Keratinocyte (primary cell): ENCODE results near the gene WAC. TPM values are rescaled to one million over a fixed set of nuclear protein-coding genes. Genes with fewer than 3 reads are reported as not detected.

Source experiments
- DNase-seq: peaks from one replicate; pipeline ENCODE4 v3.0.0-alpha.2; 2011; ENCODE audit warnings: low read depth, missing footprints, low spot score
- FAIRE-seq: peaks from 2 replicates; lab custom pipeline; 2011; peaks lifted over from hg19 to GRCh38; lab: Jason Lieb, UNC
- H2AFZ ChIP-seq: 2 replicates; pipeline ENCODE4 v1.6.0; 2012; ENCODE audit warnings: low read length, control low read depth, inconsistent platforms; ENCODE audit not compliant: control insufficient read depth
- H3K27ac ChIP-seq: 2 replicates; pipeline ENCODE4 v1.5.1; 2011; ENCODE audit warnings: low read length; ENCODE audit not compliant: control insufficient read depth, insufficient read depth
- H3K27me3 ChIP-seq: 3 replicates; pipeline ENCODE4 v1.6.0; 2011; ENCODE audit warnings: low read length; ENCODE audit not compliant: control insufficient read depth, insufficient read depth; ENCODE audit errors: extremely low read depth
- H3K36me3 ChIP-seq, 2 experiments: 2 replicates in 1 of 2; 3 replicates in 1 of 2; pipeline ENCODE4 v1.5.1; 2011; ENCODE audit warnings: low read length in 2 of 2, mild to moderate bottlenecking in 1 of 2; ENCODE audit not compliant: control insufficient read depth in 2 of 2, insufficient read depth in 2 of 2; ENCODE audit errors: extremely low read depth in 1 of 2
- H3K4me1 ChIP-seq: 3 replicates; pipeline ENCODE4 v1.5.1; 2011; ENCODE audit warnings: low read length; ENCODE audit not compliant: control insufficient read depth, insufficient read depth; ENCODE audit errors: extremely low read depth
- H3K4me2 ChIP-seq: 3 replicates; pipeline ENCODE4 v1.6.0; 2011; ENCODE audit warnings: low read depth, low read length; ENCODE audit not compliant: control insufficient read depth, insufficient read depth; ENCODE audit errors: extremely low read depth
- H3K4me3 ChIP-seq, 3 experiments: fragments of 200-600 bp in 1 of 3; sonication (generic) in 1 of 3; 2 replicates in 2 of 3; 3 replicates in 1 of 3; pipeline ENCODE4 v1.5.1; 2011 to 2016; ENCODE audit warnings: low read length in 3 of 3, mild to moderate bottlenecking in 3 of 3, control low read depth in 2 of 3, inconsistent platforms in 1 of 3, low read depth in 1 of 3, mixed read lengths in 1 of 3, mixed run types in 1 of 3, moderate library complexity in 1 of 3; ENCODE audit not compliant: control insufficient read depth in 2 of 3, insufficient read depth in 2 of 3; ENCODE audit errors: extremely low read depth in 1 of 3
- H3K79me2 ChIP-seq: 2 replicates; pipeline ENCODE4 v1.6.0; 2012; ENCODE audit warnings: low read length; ENCODE audit not compliant: control insufficient read depth, insufficient read depth
- H3K9ac ChIP-seq: 3 replicates; pipeline ENCODE4 v1.6.0; 2011; ENCODE audit warnings: low read length; ENCODE audit not compliant: control insufficient read depth, insufficient read depth; ENCODE audit errors: extremely low read depth
- H3K9me1 ChIP-seq: 3 replicates; pipeline ENCODE4 v1.6.0; 2011; ENCODE audit warnings: low read length; ENCODE audit not compliant: control insufficient read depth, insufficient read depth; ENCODE audit errors: extremely low read depth
- H3K9me3 ChIP-seq: 2 replicates; pipeline ENCODE4 v1.5.1; 2012; ENCODE audit warnings: low read depth, low read length; ENCODE audit not compliant: control insufficient read depth
- H4K20me1 ChIP-seq: 3 replicates; pipeline ENCODE4 v1.6.0; 2011; ENCODE audit warnings: low read length; ENCODE audit not compliant: control insufficient read depth, insufficient read depth; ENCODE audit errors: extremely low read depth
- EZH2 ChIP-seq: IDR thresholded peaks from one replicate; pipeline ENCODE4 v1.6.1; 2012; ENCODE audit warnings: inconsistent platforms, mild to moderate bottlenecking, low read length, moderate library complexity
- dilution Hi-C: fragments of 300-500 bp; cut with MboI; formaldehyde crosslinking; loops from one replicate; pipeline ENCODE4 v1.7.0; 2020; ENCODE audit warnings: low sequenced_read_pairs; ENCODE audit not compliant: extremely low pct_ligation_motif_present
- polyA plus RNA-seq, 5 experiments: library from polyadenylated mRNA; depleted of rRNA in 3 of 5; stranded (reverse) in 3 of 5; stranded (forward) in 1 of 5; unstranded in 1 of 5; fragments of >200 nt; gene quantifications; 1 replicate in 1 of 5; 2 replicates in 3 of 5; 3 replicates in 1 of 5; pipeline versions ENCODE4 v1.2.1 to v1.2.3, GENCODE V29; 2011 to 2012; ENCODE audit warnings: missing spikeins in 2 of 5, low read depth in 1 of 5, low replicate concordance in 1 of 5
- TF ChIP-seq, protein P1 (sequence below), 3 experiments: IDR thresholded peaks in 1 of 3; conservative IDR thresholded peaks in 1 of 3; optimal IDR thresholded peaks in 1 of 3; 2 replicates in 2 of 3; 3 replicates in 1 of 3; pipeline versions ENCODE3 to v1.5.1; 2011; ENCODE audit warnings: low read length in 3 of 3, mild to moderate bottlenecking in 3 of 3, moderate library complexity in 2 of 3, control low read depth in 1 of 3, inconsistent platforms in 1 of 3; ENCODE audit not compliant: insufficient read depth in 2 of 3; ENCODE audit errors: extremely low read depth in 1 of 3

WAC gene
- polyA plus RNA-seq, 1 donor (not counting 4 experiments of a cell fraction or from before 2014, with no cell fraction given) = 80.8 TPM

DNA sequence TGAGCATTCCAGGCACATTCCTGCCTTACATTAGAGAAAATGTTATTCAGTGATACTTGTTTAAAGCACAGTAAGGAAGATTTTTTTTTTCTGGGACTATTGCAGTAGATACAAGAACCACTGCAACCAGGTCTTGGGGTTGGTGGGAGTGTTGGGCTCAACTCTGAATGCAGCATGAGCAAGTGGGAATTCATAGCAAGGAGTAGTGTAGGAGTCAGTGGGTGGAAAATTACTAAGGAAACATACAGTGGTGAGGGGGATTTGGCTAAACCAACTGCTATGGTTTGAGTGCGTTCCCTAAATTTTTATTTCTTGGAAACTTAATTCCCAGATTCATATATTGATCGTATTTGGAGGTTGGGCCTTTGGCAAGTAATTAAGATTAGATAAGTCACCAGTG, 22.4 kb downstream of the WAC start:
- no peak for DNase-seq
- dilution Hi-C loops = no loop called here
- no peak overlapping the region for H3K4me2 ChIP-seq
- peaks cover 7 to 24% of the 10 kb centered on the region in 2 experiments for H3K36me3 ChIP-seq
- peaks cover 96% of the 10 kb centered on the region for H3K79me2 ChIP-seq
- H2AFZ ChIP-seq = no peak overlapping the region
- peaks cover 19% of the 10 kb centered on the region for H3K4me1 ChIP-seq
- H3K9me1 ChIP-seq = no peaks in the 10 kb centered on the region
- H3K9ac ChIP-seq = no peak overlapping the region
- FAIRE-seq = no peak
- H3K27me3 ChIP-seq = no peaks in the 10 kb centered on the region
- H3K27ac ChIP-seq = no peak overlapping the region
- no peak for TF ChIP-seq EZH2
- TF ChIP-seq, protein P1, sequence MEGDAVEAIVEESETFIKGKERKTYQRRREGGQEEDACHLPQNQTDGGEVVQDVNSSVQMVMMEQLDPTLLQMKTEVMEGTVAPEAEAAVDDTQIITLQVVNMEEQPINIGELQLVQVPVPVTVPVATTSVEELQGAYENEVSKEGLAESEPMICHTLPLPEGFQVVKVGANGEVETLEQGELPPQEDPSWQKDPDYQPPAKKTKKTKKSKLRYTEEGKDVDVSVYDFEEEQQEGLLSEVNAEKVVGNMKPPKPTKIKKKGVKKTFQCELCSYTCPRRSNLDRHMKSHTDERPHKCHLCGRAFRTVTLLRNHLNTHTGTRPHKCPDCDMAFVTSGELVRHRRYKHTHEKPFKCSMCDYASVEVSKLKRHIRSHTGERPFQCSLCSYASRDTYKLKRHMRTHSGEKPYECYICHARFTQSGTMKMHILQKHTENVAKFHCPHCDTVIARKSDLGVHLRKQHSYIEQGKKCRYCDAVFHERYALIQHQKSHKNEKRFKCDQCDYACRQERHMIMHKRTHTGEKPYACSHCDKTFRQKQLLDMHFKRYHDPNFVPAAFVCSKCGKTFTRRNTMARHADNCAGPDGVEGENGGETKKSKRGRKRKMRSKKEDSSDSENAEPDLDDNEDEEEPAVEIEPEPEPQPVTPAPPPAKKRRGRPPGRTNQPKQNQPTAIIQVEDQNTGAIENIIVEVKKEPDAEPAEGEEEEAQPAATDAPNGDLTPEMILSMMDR (optimal IDR thresholded peaks at IDR 0.05 in 1 of 3, IDR thresholded peaks at IDR 0.05 in 1 of 3, conservative IDR thresholded peaks at IDR 0.05 in 1 of 3; ENCODE audit: extremely low read depth in 1 of 3, insufficient read depth in 2 of 3, low read length in 3 of 3) = no peak
- H3K9me3 ChIP-seq = no peaks in the 10 kb centered on the region
- peaks cover 30% of the 10 kb centered on the region for H4K20me1 ChIP-seq
- H3K4me3 ChIP-seq = no peak overlapping the region

DNA sequence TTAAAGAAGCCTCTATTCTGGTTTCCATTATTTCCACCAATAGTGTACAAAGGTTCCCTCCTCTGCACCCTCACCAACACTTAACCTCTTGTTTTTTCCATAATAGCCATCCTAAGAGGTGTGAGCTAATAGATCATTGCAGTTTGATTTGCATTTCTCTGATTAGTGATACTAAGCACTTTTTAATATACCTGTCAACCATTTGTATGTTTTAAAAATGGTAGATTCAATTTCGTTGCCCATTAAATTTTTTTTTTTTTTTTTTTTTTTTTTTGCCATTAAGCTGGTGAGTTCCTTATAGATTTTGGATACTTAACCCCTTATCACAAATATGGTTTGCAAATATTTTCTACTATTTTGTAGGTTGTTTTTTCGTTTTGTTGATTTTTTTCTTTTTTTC, 23.2 kb downstream of the WAC start:
- Histone ChIP-seq H3K4me1 (peaks cover 20% of the 10 kb centered on the region), H4K20me1 (peaks cover 37% of the 10 kb centered on the region), H3K9me3 (no peaks in the 10 kb centered on the region), H3K79me2 (peaks cover 96% of the 10 kb centered on the region), H3K27me3 (no peaks in the 10 kb centered on the region), H3K9me1 (no peaks in the 10 kb centered on the region), H3K27ac (no peak overlapping the region), H2AFZ (no peak overlapping the region), H3K4me2 (no peak overlapping the region), H3K36me3 (peaks cover 10 to 24% of the 10 kb centered on the region in 2 experiments), H3K9ac (no peak overlapping the region), H3K4me3 (no peak overlapping the region)
- DNase-seq (no peak), FAIRE-seq (no peak)
- TF ChIP-seq, protein P1 (optimal IDR thresholded peaks at IDR 0.05 in 1 of 3, IDR thresholded peaks at IDR 0.05 in 1 of 3, conservative IDR thresholded peaks at IDR 0.05 in 1 of 3; ENCODE audit: extremely low read depth in 1 of 3, insufficient read depth in 2 of 3, low read length in 3 of 3) = no peak
- no peak for TF ChIP-seq EZH2
- dilution Hi-C loops = no loop called here
